Cardiac muscle cell (in vitro differentiated cells and primary cell): ENCODE results near the gene AGAP1. TPM values are rescaled to one million over a fixed set of nuclear protein-coding genes. Genes with fewer than 3 reads are reported as not detected.

Source experiments
- DNase-seq, 2 donors: peaks; one replicate each; pipeline versions ENCODE4 v3.0.0 to v3.0.0-alpha.2; 2010 to 2017; ENCODE audit warnings: low read depth in 1 of 2, low spot score in 1 of 2
- H3K27ac ChIP-seq: fragments of 200-600 bp; sonication (generic); 2 replicates; pipeline ENCODE4 v1.5.1; 2016
- H3K27me3 ChIP-seq: fragments of 200-600 bp; sonication (generic); 2 replicates; pipeline ENCODE4 v1.6.0; 2016; ENCODE audit warnings: control low read depth
- H3K36me3 ChIP-seq: fragments of 200-600 bp; sonication (generic); 2 replicates; pipeline ENCODE4 v1.5.1; 2016; ENCODE audit warnings: control low read depth
- H3K4me1 ChIP-seq: fragments of 200-600 bp; sonication (generic); 2 replicates; pipeline ENCODE4 v1.8.1; 2017; ENCODE audit warnings: low read depth, mild to moderate bottlenecking, mixed run types
- H3K4me3 ChIP-seq: fragments of 200-600 bp; sonication (generic); 2 replicates; pipeline ENCODE4 v1.5.1; 2016; ENCODE audit warnings: mild to moderate bottlenecking
- H3K9me3 ChIP-seq: fragments of 200-600 bp; sonication (generic); 2 replicates; pipeline ENCODE4 v1.5.1; 2017; ENCODE audit warnings: low read depth, mild to moderate bottlenecking, control low read depth
- polyA plus RNA-seq: library from polyadenylated mRNA; unstranded; fragments of >200 nt; fragmentation: Nextera tagmentation; extraction: Ambion mirVana; gene quantifications from 2 replicates; pipeline ENCODE4 v1.2.1, GENCODE V29; 2016
- total RNA-seq: library from RNA; depleted of rRNA; stranded (reverse); fragments of >200 nt; gene quantifications from 2 replicates; pipeline ENCODE4 v1.2.3, GENCODE V29; 2016
- TF ChIP-seq, protein P1 (sequence below): IDR thresholded peaks from 2 replicates; pipeline ENCODE4 v1.5.1; 2012; ENCODE audit warnings: low read depth, mild to moderate bottlenecking, low read length

The AGAP1 gene
- total and polyA plus RNA-seq, 2 experiments from 2014 or later = 8.6 to 38.2 TPM

DNA sequence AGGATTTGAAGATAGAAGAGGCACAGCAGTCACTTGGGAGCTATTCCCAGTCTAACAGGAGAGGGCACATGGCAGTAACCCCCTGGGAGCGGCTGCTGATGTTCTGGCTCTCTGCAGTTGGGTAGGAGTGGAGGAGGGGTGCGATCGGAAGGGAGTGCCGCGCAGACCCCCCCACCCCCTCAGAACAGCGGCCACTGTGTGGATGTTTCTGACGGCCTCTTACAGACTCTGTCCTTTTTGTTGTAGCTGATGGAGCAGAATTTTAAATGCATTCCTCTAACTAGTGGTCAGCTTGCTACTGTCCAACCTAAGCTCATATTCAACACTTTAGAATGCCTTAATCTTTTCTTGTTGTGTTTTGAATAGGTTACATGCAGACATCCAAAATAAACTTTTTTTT lies 127.9 kb downstream of the AGAP1 start:
- H3K36me3 ChIP-seq = no peaks in the 10 kb centered on the region
- no peaks in the 10 kb centered on the region for H3K9me3 ChIP-seq
- H3K4me1 ChIP-seq = no peaks in the 10 kb centered on the region
- TF ChIP-seq, protein P1, sequence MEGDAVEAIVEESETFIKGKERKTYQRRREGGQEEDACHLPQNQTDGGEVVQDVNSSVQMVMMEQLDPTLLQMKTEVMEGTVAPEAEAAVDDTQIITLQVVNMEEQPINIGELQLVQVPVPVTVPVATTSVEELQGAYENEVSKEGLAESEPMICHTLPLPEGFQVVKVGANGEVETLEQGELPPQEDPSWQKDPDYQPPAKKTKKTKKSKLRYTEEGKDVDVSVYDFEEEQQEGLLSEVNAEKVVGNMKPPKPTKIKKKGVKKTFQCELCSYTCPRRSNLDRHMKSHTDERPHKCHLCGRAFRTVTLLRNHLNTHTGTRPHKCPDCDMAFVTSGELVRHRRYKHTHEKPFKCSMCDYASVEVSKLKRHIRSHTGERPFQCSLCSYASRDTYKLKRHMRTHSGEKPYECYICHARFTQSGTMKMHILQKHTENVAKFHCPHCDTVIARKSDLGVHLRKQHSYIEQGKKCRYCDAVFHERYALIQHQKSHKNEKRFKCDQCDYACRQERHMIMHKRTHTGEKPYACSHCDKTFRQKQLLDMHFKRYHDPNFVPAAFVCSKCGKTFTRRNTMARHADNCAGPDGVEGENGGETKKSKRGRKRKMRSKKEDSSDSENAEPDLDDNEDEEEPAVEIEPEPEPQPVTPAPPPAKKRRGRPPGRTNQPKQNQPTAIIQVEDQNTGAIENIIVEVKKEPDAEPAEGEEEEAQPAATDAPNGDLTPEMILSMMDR = no peak
- no peak overlapping the region for H3K27ac ChIP-seq
- no peaks in the 10 kb centered on the region for H3K27me3 ChIP-seq
- no peak overlapping the region for H3K4me3 ChIP-seq
- no peak for DNase-seq

DNA sequence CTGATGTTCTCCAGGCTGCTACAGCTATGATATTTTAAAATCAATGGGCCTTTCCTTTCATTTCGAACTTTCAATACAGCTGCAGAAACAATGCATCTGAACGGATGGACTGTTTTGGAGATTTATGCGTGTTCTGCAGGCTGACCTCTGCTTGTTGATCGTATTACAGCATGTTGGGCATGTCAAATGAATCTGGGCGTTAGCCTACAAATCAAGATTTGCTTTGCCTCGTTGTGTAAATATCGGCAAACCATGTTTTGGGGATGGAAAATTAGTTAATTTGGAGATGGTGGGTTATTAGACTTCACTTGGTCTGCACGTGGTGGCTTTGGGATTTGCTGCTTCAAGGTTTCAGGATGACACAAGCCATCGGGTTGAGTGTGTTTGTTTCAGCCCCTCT lies 129.3 kb downstream of the AGAP1 start:
- H3K36me3 ChIP-seq = no peaks in the 10 kb centered on the region
- H3K4me3 ChIP-seq = no peak overlapping the region
- no peaks in the 10 kb centered on the region for H3K27me3 ChIP-seq
- no peaks in the 10 kb centered on the region for H3K9me3 ChIP-seq
- TF ChIP-seq, protein P1 = no peak
- DNase-seq = no peak
- H3K4me1 ChIP-seq = no peaks in the 10 kb centered on the region
- no peak overlapping the region for H3K27ac ChIP-seq

DNA sequence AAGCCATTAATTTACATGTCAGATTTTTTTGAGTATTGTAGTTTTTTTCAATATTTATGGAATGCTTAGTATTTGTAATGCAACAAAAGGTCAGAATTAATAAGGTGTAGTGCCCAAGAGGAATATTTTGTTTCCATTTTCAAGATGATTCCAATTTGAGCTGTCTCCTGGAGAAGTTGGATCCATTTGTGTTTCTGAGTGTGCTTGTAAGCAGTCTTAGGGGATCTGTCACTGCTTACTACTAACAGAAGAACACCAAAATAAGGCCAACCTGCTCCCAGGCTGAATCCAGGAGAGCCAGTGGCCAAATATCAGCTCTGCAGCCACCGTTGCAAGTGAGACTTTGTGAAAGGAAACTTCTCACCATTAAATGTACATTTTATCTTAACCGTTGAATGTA lies 129.9 kb downstream of the AGAP1 start:
- TF ChIP-seq, protein P1 = no peak
- H3K36me3 ChIP-seq = no peaks in the 10 kb centered on the region
- H3K4me3 ChIP-seq = no peak overlapping the region
- H3K4me1 ChIP-seq = no peaks in the 10 kb centered on the region
- no peak overlapping the region for H3K27ac ChIP-seq
- H3K9me3 ChIP-seq = no peaks in the 10 kb centered on the region
- DNase-seq = no peak
- no peaks in the 10 kb centered on the region for H3K27me3 ChIP-seq

DNA sequence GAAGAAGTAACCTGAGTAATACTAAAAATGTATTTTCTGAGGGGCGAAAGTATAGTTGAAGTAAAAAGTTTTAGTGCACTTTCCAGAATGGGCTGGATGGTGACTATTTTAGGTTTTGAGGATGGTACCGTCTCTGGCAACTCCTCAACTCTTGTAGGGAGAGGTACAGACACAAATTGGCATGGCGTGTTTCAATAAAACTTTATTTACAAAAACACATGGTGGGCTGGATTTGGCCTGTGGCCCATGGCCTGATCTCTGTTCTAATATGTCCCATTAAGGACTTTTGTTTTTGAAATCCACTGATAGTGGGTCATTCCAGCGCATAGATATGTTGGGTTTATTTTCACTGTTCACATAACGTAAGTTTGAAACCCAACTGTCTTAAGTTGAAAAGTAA lies 132.8 kb downstream of the AGAP1 start:
- H3K4me3 ChIP-seq = no peak overlapping the region
- no peaks in the 10 kb centered on the region for H3K36me3 ChIP-seq
- no peak overlapping the region for H3K27ac ChIP-seq
- TF ChIP-seq, protein P1 = no peak
- H3K27me3 ChIP-seq = no peaks in the 10 kb centered on the region
- DNase-seq = no peak
- H3K4me1 ChIP-seq = no peaks in the 10 kb centered on the region
- no peaks in the 10 kb centered on the region for H3K9me3 ChIP-seq

GRCh38 chr2:235627682-235628081 lies 133.8 kb downstream of the AGAP1 start:
- no peak for DNase-seq
- TF ChIP-seq, protein P1 = no peak
- Histone ChIP-seq H3K9me3 (no peaks in the 10 kb centered on the region), H3K36me3 (no peaks in the 10 kb centered on the region), H3K4me3 (no peak overlapping the region), H3K4me1 (no peaks in the 10 kb centered on the region), H3K27ac (no peak overlapping the region), H3K27me3 (no peaks in the 10 kb centered on the region)

GRCh38 chr2:235630718-235631296 lies 137.0 kb downstream of the AGAP1 start:
- no peaks in the 10 kb centered on the region for H3K4me1 ChIP-seq
- H3K27me3 ChIP-seq = no peaks in the 10 kb centered on the region
- H3K36me3 ChIP-seq = no peaks in the 10 kb centered on the region
- H3K4me3 ChIP-seq = no peak overlapping the region
- no peak overlapping the region for H3K27ac ChIP-seq
- H3K9me3 ChIP-seq = no peaks in the 10 kb centered on the region
- TF ChIP-seq, protein P1 = no peak
- no peak for DNase-seq
